ENCODE measurements around the gene PTPRT. TPM values are rescaled to one million over a fixed set of nuclear protein-coding genes. Genes with fewer than 3 reads are reported as not detected.

PTPRT gene
- polyA plus RNA-seq, 1 of the 3 experiments (the other 2 are of a cell fraction), result not detected

GRCh38 chr20:43055181-43055884, 134.4 kb downstream of the PTPRT start:
- CTCF ChIA-PET, result no interaction called here
- H3K4me3 ChIP-seq (ENCODE audit: low read depth in 2 of 2, low read length in 1 of 2), result no peak overlapping the region
- H4K20me1 ChIP-seq (ENCODE audit: insufficient read depth), result no peaks in the 10 kb centered on the region
- H3K9me2 ChIP-seq, result no peaks in the 10 kb centered on the region
- POLR2A ChIA-PET, result no interaction called here
- no peak overlapping the region for H3K27ac ChIP-seq (ENCODE audit: low read depth in 2 of 2, low read length in 1 of 2)
- 14% methylated on average over 5 of the region's 5 CpGs for WGBS (ENCODE audit: low lambda C conversion rate)
- TF ChIP-seq POLR2AphosphoS5 (IDR thresholded peaks at IDR 0.05; ENCODE audit: low read depth, low read length) (no peak), CTCF (IDR thresholded peaks at IDR 0.05) (no peak), EP300 (IDR thresholded peaks at IDR 0.05; ENCODE audit: borderline replicate concordance in 1 of 2, low read depth in 1 of 2, low read length in 1 of 2) (no peak), SIN3A (IDR thresholded peaks at IDR 0.05; ENCODE audit: borderline replicate concordance, low read depth, low read length) (no peak), MXI1 (IDR thresholded peaks at IDR 0.05; ENCODE audit: low read depth, low read length) (no peak), GABPA (IDR thresholded peaks at IDR 0.05; ENCODE audit: low read depth) (no peak), MAX (IDR thresholded peaks at IDR 0.05; ENCODE audit: low read depth) (no peak), TEAD4 (IDR thresholded peaks at IDR 0.05; ENCODE audit: borderline replicate concordance, insufficient read depth) (no peak), RCOR1 (IDR thresholded peaks at IDR 0.05; ENCODE audit: low read length) (no peak), RFX5 (IDR thresholded peaks at IDR 0.05; ENCODE audit: low read length) (no peak), MEF2A (IDR thresholded peaks at IDR 0.05; ENCODE audit: borderline replicate concordance, low read depth) (no peak), ELF1 (IDR thresholded peaks at IDR 0.05) (no peak), SMC3 (IDR thresholded peaks at IDR 0.05; ENCODE audit: low read depth, low read length) (no peak), FOXM1 (IDR thresholded peaks at IDR 0.05; ENCODE audit: low read depth) (no peak), USF2 (IDR thresholded peaks at IDR 0.05; ENCODE audit: borderline replicate concordance, low read depth, low read length) (no peak), YY1 (IDR thresholded peaks at IDR 0.05; ENCODE audit: low read depth) (no peak), GATA2 (CRISPR knock-in tag; IDR thresholded peaks at IDR 0.05) (no peak)
- no peaks in the 10 kb centered on the region for H3K9me3 ChIP-seq
- no peak overlapping the region for H3K9ac ChIP-seq
- H3K4me1 ChIP-seq (ENCODE audit: control insufficient read depth in 1 of 2, insufficient read depth in 2 of 2, low read depth in 1 of 2, low read length in 1 of 2), result no peaks in the 10 kb centered on the region
- no peaks in the 10 kb centered on the region for H3K27me3 ChIP-seq (ENCODE audit: insufficient read depth)
- H3K36me3 ChIP-seq (replicated peaks in 1 of 2; ENCODE audit: control insufficient read depth in 1 of 2, insufficient read depth in 2 of 2, low read length in 1 of 2), result no peaks in the 10 kb centered on the region
- no peaks in the 10 kb centered on the region for H3F3A ChIP-seq (replicated peaks; ENCODE audit: insufficient read depth)
- H3K79me2 ChIP-seq (ENCODE audit: insufficient read depth), result no peaks in the 10 kb centered on the region
- no peak for DNase-seq
- H3K4me2 ChIP-seq, result no peak overlapping the region
- H2AFZ ChIP-seq (ENCODE audit: low read depth), result no peak overlapping the region

Data from SK-N-SH (cell line).